Measurements from ENCODE around the gene RAPGEF1.

The RAPGEF1 gene

GRCh38 chr9:131595696-131596429, 144.0 kb downstream of the RAPGEF1 start:
- no peak for DNase-seq

GRCh38 chr9:131594906-131595665, 144.8 kb downstream of the RAPGEF1 start:
- DNase-seq = no peak

- DNase-seq = no peak
Measured at GRCh38 chr9:131593936-131594665, 145.8 kb downstream of the RAPGEF1 start.

- DNase-seq = no peak
Measured at GRCh38 chr9:131593091-131593820, 146.6 kb downstream of the RAPGEF1 start.

DNA sequence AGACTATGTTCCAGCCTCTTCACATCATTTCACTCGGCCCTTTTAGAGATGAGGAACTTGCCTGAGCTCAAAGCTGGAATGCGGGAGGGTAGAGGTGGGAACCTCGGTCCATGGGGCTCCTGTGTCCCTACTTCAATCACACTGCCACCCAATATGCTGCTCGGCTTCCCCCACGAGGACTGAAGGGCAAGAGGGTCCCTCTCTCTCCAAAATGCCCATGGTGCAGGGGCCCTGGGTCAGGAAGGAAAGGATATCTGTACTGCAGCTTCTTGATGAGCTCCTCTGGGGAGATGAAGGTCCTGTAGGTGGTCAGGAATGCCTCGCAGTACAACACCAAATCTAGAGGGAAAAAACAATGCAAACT, 148.0 kb downstream of the RAPGEF1 start:
- no peak for DNase-seq

GRCh38 chr9:131590907-131591844, 148.7 kb downstream of the RAPGEF1 start:
- DNase-seq = peak; percentile 82

DNA sequence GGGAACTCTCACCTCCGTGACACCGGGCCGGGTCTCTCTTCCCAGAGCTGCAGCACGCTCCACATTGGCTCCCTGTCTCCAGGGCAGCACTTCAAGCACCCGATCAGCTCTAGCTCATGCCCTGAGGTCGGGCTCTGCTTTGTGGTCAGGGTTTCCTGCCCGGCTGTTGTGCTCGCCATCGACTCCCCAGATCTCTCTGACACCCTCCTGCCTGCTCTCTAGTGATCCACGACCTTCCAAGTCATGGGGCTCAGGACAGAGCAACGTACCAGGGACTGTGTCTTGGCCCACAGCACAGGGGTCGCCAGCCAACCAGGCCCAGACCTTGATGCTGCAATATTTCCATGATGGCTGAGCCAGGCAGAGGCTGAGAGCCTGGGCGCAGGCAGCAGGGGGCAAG, 149.4 kb downstream of the RAPGEF1 start:
- no peak for DNase-seq

- no peak for DNase-seq
Measured at GRCh38 chr9:131589993-131590392, 149.9 kb downstream of the RAPGEF1 start.

- DNase-seq = no peak
Measured at GRCh38 chr9:131589124-131589711, 150.7 kb downstream of the RAPGEF1 start.

DNA sequence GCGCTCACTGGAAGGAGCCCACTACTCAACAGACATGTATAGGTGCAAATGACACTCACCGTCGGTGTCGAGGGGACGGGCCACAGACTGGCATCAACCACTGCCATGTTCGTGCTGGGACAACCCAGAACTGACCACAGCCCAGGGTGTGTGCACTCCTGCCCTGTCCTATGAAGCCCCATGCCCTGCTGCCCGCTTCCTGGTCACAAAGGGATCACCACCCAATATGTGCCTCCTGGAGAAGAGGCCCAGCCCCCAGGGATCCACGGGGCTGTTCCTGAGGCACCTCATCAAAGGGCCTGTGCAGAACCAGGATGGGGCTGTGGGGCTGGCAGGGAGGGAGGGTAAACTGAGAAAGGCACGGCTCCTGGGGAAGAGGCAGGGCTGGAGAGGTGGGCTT, 151.5 kb downstream of the RAPGEF1 start:
- no peak for DNase-seq

DNA sequence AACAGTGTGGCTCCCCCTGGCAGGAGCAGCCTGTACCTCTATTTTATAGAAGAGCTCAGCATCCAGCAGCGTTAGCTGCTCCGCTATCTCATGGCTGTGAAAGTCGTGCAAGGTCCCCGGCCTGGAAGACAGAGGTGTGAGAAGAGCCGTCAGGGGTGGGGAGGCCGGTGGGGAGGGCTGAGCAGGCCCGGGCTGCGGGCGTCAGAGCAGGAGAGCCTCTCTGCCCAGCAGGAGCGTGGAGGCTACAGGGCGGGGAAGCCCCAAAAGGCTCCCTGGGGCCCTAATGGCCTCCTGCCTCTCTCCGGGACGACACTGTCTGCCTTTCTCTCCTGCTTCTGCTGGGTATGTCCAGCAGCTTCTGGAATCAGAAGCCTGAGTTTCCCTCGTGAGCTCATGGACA, 152.0 kb downstream of the RAPGEF1 start:
- no peak for DNase-seq

DNA sequence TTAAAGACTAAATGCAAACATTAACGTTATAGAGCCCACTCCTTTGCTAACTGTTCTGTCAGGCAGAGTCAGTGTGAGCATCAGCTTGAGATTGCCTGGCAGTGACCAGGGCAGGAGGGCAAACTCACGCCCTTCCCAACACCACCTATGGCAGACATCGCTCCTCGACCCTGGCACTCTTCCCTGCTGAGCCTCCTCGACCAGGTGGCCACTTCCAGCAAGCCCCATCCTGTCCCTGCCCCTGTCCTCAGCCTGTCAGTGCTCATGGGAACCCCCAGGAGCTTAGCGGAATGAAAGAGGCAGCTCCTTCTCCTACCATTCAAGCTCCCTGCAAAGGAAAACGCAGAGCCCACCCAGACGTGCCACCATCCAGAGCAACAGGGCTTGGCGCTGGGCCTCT, 152.5 kb downstream of the RAPGEF1 start:
- DNase-seq = no peak

- DNase-seq = peak; percentile 24
Measured at GRCh38 chr9:131585375-131585774, 154.5 kb downstream of the RAPGEF1 start.

GRCh38 chr9:131584858-131585257, 155.0 kb downstream of the RAPGEF1 start:
- peak; percentile 19 for DNase-seq

GRCh38 chr9:131583836-131584555, 155.9 kb downstream of the RAPGEF1 start:
- peak; percentile 5 for DNase-seq

- DNase-seq = no peak
Measured at GRCh38 chr9:131583337-131583645, 156.6 kb downstream of the RAPGEF1 start.

- DNase-seq = peak; percentile 30
Measured at GRCh38 chr9:131582466-131583336, 157.2 kb downstream of the RAPGEF1 start.

- DNase-seq = no peak
Measured at GRCh38 chr9:131582056-131582455, 157.8 kb downstream of the RAPGEF1 start.

- DNase-seq = no peak
Measured at GRCh38 chr9:131580358-131580757, 159.5 kb downstream of the RAPGEF1 start.

DNA sequence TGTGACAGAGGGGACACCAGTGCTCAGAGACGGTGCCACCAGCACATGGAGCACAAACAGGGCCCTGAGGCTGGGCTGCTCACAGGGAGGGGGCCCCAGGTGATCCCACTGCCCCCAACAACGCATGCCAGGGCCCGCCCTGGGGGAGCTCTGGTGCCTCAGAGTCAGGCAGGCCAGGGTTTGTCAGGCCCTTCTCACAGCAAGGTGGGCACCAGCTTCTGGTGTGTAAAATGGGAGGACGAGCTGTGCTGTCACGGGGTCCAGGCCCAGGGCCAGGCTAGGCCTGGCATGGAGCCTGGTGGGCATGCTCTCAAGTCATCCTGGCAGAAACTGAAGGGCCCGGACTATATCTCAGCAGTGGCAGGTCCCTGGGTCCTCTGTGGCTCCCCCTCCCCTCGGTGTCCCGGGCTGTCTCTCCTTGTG, 160.1 kb downstream of the RAPGEF1 start:
- DNase-seq = no peak
